HG03159 (cell line): ENCODE results near the gene HOXB4.

ENCODE experiments used
- ATAC-seq: cut with Tn5 transposase; IDR thresholded peaks from one replicate; pipeline ENCODE4 v1.9.1; 2021; ENCODE audit warnings: mild to moderate bottlenecking, moderate library complexity; ENCODE audit not compliant: unreplicated experiment

HOXB4 gene

GRCh38 chr17:48561884-48562810 is 16.0 kb downstream of the HOXB4 start:
- ATAC-seq: no peak

- ATAC-seq: no peak
These were observed 18.0 kb downstream of the HOXB4 start for GRCh38 chr17:48559840-48560817.

- no peak for ATAC-seq
These were observed 18.9 kb downstream of the HOXB4 start for GRCh38 chr17:48559122-48559839.

GRCh38 chr17:48558831-48559121 is 19.4 kb downstream of the HOXB4 start:
- no peak for ATAC-seq

- no peak for ATAC-seq
These were observed 19.9 kb downstream of the HOXB4 start for GRCh38 chr17:48558057-48558830.

GRCh38 chr17:48556576-48557401 is 21.4 kb downstream of the HOXB4 start:
- no peak for ATAC-seq

- ATAC-seq: no peak
These were observed 21.9 kb downstream of the HOXB4 start for GRCh38 chr17:48556229-48556575.

GRCh38 chr17:48555258-48556228 is 22.6 kb downstream of the HOXB4 start:
- ATAC-seq: no peak

GRCh38 chr17:48554412-48555257 is 23.5 kb downstream of the HOXB4 start:
- ATAC-seq: no peak

GRCh38 chr17:48553826-48554225 is 24.3 kb downstream of the HOXB4 start:
- ATAC-seq: no peak

GRCh38 chr17:48553190-48553547 is 25.0 kb downstream of the HOXB4 start:
- no peak for ATAC-seq

GRCh38 chr17:48552466-48553189 is 25.5 kb downstream of the HOXB4 start:
- ATAC-seq: no peak

GRCh38 chr17:48551596-48552465 is 26.3 kb downstream of the HOXB4 start:
- ATAC-seq: no peak

GRCh38 chr17:48551214-48551555 is 27.0 kb downstream of the HOXB4 start:
- ATAC-seq: no peak

- no peak for ATAC-seq
These were observed 27.5 kb downstream of the HOXB4 start for GRCh38 chr17:48550502-48551213.
